ENCODE results near the gene ERICH2. TPM values are rescaled to one million over a fixed set of nuclear protein-coding genes. Genes with fewer than 3 reads are reported as not detected.

Gene ERICH2
- total RNA-seq, 1 donor from 2014 or later: 8.5 TPM

DNA sequence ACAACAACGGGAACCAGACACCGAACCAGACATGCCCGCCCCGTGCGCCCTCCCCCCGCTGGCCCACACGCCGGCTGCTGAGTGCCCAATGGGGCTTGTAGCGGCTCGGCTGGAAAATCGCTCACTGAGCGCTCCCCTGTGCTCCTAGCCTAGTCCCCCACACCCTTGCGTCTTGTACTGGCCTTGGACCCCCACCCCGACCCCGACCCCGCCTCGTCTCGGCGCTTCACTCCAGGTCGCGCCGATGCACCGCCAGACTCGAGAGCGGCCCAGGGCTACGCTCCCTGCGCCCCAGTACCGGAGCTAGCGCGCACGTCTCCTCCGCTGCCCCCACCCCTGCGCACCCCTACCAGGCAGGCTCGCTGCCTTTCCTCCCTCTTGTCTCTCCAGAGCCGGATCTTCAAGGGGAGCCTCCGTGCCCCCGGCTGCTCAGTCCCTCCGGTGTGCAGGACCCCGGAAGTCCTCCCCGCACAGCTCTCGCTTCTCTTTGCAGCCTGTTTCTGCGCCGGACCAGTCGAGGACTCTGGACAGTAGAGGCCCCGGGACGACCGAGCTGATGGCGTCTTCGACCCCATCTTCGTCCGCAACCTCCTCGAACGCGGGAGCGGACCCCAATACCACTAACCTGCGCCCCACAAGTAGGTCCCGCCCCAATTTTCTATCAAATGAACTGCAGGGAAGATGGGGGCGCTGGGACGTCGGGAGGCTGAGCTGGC, 48.0 kb downstream of the ERICH2 start:
- Histone ChIP-seq H3K27me3 (ENCODE audit: low read depth) (peaks cover 100% of the 10 kb centered on the region), H3K27ac (no peak overlapping the region), H3K36me3 (no peaks in the 10 kb centered on the region), H3K4me1 (peaks cover 85% of the 10 kb centered on the region), H3K9me3 (no peaks in the 10 kb centered on the region), H3K4me3 (no peak overlapping the region)
- TF ChIP-seq, protein P1, sequence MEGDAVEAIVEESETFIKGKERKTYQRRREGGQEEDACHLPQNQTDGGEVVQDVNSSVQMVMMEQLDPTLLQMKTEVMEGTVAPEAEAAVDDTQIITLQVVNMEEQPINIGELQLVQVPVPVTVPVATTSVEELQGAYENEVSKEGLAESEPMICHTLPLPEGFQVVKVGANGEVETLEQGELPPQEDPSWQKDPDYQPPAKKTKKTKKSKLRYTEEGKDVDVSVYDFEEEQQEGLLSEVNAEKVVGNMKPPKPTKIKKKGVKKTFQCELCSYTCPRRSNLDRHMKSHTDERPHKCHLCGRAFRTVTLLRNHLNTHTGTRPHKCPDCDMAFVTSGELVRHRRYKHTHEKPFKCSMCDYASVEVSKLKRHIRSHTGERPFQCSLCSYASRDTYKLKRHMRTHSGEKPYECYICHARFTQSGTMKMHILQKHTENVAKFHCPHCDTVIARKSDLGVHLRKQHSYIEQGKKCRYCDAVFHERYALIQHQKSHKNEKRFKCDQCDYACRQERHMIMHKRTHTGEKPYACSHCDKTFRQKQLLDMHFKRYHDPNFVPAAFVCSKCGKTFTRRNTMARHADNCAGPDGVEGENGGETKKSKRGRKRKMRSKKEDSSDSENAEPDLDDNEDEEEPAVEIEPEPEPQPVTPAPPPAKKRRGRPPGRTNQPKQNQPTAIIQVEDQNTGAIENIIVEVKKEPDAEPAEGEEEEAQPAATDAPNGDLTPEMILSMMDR (IDR thresholded peaks at IDR 0.05): no peak
- ATAC-seq (no peak), DNase-seq (no peak)
- intact Hi-C loops (cut with DNase I): loop anchor here (10.0 kb wide), 1 partner anchor 333 kb away; no protein-coding TSS in a partner anchor

DNA sequence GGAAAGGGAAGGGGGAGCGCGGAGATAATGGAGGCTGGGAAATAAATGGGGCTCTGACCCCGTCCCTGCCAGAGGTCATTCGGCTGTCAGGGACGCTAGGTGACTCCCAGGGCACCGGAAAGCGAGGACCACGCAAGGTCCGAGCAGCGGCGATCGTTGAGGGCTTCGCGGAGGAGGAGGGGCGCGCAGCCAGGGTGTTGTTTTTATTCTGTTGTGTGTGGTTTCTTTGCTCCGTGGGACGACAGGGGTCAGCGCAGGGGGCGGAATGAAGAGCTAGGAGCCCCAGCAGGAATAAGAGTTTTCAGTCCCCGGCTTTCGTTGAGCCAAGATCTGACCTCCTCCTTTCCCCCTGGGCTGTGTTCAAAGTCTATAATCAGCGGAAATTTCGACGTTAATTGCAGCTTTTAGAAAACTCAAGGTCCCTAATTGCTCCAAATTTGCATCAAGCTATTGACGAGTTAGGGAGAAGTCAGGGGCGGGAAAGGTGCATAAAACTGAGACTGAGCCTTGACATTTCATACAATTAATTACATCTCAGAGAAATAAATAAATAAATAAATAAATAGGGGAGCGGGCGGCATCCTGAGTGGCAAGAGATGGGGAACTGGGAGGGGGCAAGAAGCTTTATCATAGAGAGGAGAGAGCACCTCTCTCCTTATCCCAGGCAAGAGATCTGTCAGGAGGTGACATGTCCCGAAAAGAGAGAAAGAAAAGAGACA, 48.7 kb downstream of the ERICH2 start:
- Histone ChIP-seq H3K36me3 (no peaks in the 10 kb centered on the region), H3K4me1 (peaks cover 85% of the 10 kb centered on the region), H3K9me3 (no peaks in the 10 kb centered on the region), H3K27me3 (ENCODE audit: low read depth) (peaks cover 100% of the 10 kb centered on the region), H3K4me3 (no peak overlapping the region), H3K27ac (no peak overlapping the region)
- ATAC-seq (no peak), DNase-seq (no peak)
- intact Hi-C loops (cut with DNase I): loop anchor here (10.0 kb wide), 1 partner anchor 334 kb away; no protein-coding TSS in a partner anchor
- TF ChIP-seq, protein P1 (IDR thresholded peaks at IDR 0.05): no peak

DNA sequence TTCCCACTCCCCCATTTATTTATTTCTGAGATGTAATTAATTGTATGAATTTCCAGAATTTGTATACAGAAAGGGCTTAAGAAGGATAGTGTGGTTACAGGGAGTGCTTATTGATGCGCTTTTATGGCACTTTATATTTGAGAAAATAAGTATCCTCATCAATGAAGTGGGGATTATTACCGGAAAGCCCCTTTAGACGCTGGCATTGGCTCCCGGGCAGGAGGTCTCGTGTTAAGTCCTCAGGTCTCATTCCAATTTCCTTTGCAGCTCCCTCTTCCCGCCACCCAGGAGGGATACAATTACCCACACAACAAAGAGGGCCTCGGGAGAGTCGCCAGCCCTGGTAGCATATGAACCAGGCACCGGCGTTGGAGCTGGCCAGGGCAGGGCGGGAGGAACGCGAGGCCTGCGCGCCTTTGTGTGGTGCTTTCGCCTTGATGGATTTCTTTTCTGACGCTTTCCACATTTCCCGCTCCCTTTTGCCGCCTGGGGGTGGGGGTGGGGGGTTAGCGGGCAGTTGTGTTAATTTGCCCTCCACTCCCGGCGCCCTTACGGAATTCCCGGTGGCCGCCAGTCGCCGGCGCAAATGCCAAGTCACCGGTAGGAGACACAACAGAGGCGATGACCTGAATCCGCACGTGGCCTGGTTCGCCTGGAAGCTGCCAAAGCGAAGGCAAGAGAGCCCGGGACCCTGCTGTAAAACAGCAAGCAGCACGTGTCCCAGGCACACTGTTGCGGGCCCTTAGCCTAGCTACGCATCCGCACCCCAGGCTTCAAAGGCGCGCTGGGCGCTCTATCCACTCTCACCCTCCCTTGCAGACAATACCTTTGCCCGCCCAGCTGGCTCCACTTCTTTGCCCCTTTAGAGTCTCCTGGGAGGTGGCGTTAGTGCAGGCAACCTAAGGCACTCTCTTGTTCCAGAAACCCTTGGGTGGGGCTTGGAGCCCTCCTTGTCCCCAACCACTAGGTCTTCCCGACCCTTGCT, 49.8 kb downstream of the ERICH2 start:
- no peak overlapping the region for H3K27ac ChIP-seq
- intact Hi-C loops (cut with DNase I): loop anchor here (10.0 kb wide), 1 partner anchor 335 kb away; no protein-coding TSS in a partner anchor
- TF ChIP-seq, protein P1 (IDR thresholded peaks at IDR 0.05): no peak
- no peaks in the 10 kb centered on the region for H3K36me3 ChIP-seq
- DNase-seq (no peak), ATAC-seq (no peak)
- H3K9me3 ChIP-seq: no peaks in the 10 kb centered on the region
- H3K4me1 ChIP-seq: peaks cover 82% of the 10 kb centered on the region
- H3K27me3 ChIP-seq (ENCODE audit: low read depth): peaks cover 98% of the 10 kb centered on the region
- peak overlapping the region; percentile 31 for H3K4me3 ChIP-seq

DNA sequence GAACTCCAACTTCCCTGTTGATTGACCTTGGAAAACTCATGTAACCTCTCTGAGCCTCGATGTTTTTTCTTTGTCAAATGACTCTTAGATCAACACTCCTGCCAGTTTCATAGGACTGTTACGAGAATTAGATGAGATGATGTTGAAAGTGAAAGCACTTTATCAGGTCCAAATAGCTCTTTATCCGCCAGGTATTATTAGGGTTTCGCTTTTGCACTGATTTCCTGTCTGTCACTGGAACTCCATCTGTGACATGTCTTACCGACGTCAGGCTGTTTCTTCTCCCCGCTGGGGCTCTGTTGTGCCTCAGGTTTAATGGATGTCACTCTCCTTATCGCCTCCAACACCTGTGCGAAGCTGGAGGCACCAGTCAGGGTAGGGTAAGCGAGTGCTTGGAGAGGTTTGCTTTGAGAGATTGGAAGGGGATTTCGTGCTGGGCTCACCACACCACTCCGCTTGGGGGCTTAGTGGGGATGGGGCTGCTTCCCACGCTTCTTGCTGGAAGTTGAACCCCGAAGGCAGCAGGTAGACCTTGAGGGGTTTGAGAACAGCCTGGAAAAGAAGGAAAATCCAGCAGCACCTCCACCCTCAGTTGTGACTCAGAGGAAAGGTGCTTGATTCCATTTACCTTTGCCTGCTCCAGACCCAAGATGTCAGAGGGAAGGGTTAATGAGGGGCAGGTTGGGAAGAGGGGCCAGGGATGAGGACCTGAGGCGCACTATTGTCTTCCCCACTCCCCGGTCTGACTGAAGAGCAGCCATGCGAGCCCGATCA, 50.8 kb downstream of the ERICH2 start:
- Histone ChIP-seq H3K4me3 (peak overlapping the region; percentile 31), H3K4me1 (peaks cover 73% of the 10 kb centered on the region), H3K9me3 (no peaks in the 10 kb centered on the region), H3K27me3 (ENCODE audit: low read depth) (peaks cover 98% of the 10 kb centered on the region), H3K27ac (no peak overlapping the region), H3K36me3 (no peaks in the 10 kb centered on the region)
- TF ChIP-seq, protein P1 (IDR thresholded peaks at IDR 0.05): no peak
- ATAC-seq (no peak), DNase-seq (no peak)
- intact Hi-C loops (cut with DNase I): no loop called here
